PC-9 (cell line): ENCODE data around the gene NR6A1.

Experiments used
- EZH2 ChIP-seq: fragments of 200-600 bp; sonication (generic); IDR thresholded peaks from 2 replicates; pipeline ENCODE4 v1.8.0; 2017; ENCODE audit warnings: antibody characterized with exemption, low read depth
- TF ChIP-seq, protein P1 (sequence below): fragments of 200-600 bp; sonication (generic); conservative IDR thresholded peaks from 2 replicates; pipeline ENCODE4 v1.6.1; 2017; ENCODE audit warnings: mixed run types, antibody characterized with exemption, mild to moderate bottlenecking, moderate library complexity

DNA sequence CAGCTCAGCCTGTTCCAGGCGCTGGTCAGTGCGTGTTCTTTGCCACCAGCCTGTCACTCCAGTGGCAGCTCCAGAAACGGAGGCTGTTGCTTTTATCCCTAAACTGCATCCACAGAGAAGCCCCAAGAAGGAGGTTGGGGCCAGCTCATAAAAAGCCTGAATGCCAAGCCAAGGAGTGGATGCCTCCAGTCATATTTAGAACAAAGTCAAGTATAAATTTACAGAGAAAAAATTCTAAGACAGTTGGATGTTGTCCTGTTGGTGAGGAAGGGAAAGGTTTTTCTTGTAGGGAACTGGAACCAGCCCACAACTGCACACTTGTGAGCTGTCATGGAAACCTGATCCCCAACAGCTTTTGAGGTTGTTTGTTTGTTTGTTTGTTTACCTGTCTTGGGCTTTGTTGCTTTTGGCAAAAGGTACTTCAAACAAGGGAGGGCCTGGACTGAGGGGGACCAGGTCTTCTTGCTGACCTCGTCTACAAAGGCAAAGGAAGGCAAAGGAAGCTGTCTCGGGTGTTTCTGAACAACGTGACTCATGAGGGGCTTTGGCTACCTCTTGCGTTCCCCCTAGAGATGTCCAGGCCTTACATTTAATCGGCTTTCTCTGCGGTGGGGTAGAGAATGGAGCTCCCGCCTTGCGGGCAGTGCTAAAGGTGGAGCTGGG, 42.5 kb upstream of the NR6A1 start:
- TF ChIP-seq, protein P1, sequence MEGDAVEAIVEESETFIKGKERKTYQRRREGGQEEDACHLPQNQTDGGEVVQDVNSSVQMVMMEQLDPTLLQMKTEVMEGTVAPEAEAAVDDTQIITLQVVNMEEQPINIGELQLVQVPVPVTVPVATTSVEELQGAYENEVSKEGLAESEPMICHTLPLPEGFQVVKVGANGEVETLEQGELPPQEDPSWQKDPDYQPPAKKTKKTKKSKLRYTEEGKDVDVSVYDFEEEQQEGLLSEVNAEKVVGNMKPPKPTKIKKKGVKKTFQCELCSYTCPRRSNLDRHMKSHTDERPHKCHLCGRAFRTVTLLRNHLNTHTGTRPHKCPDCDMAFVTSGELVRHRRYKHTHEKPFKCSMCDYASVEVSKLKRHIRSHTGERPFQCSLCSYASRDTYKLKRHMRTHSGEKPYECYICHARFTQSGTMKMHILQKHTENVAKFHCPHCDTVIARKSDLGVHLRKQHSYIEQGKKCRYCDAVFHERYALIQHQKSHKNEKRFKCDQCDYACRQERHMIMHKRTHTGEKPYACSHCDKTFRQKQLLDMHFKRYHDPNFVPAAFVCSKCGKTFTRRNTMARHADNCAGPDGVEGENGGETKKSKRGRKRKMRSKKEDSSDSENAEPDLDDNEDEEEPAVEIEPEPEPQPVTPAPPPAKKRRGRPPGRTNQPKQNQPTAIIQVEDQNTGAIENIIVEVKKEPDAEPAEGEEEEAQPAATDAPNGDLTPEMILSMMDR: no peak
- no peak for TF ChIP-seq EZH2
